Measurements from ENCODE around the gene JSRP1. TPM values are rescaled to one million over a fixed set of nuclear protein-coding genes. Genes with fewer than 3 reads are reported as not detected.

Gene JSRP1
- total RNA-seq: not detected in 2 replicates

GRCh38 chr19:2255982-2256685, at the start of gene JSRP1:
Gene JSRP1, minus strand, starts transcription at chr19:2256417. Its CDS starts 1,103 bp downstream, at chr19:2255314.

GRCh38 chr19:2282062-2282861, 26.0 kb upstream of the JSRP1 start, which contains the start of gene PEAK3:
Gene PEAK3, minus strand, starts transcription at chr19:2282175. Its CDS starts 1,244 bp downstream, at chr19:2280931.

GRCh38 chr19:2249010-2249866, 7.0 kb downstream of the JSRP1 start, which contains the start of gene AMH:
Gene AMH, plus strand, starts transcription at chr19:2249323. Its CDS starts 10 bp downstream, at chr19:2249333.

GRCh38 chr19:2236314-2237050, 19.7 kb downstream of the JSRP1 start, which contains the start of the genes PLEKHJ1 and SF3A2:
Gene PLEKHJ1, minus strand, starts transcription at chr19:2236329. Its CDS starts 81 bp downstream, at chr19:2236248.
Gene SF3A2, plus strand, starts transcription at chr19:2236824. Its CDS starts 6,595 bp downstream, at chr19:2243419.

Other genes starting within 250 kb of the JSRP1 start
- gene BTBD2, start 240.7 kb downstream of the JSRP1 start, total RNA-seq: 30.8 and 82.8 TPM in 2 replicates
- gene MKNK2, start 205.2 kb downstream of the JSRP1 start, total RNA-seq: 74.1 and 114 TPM in 2 replicates
- gene MOB3A, start 160.1 kb downstream of the JSRP1 start, total RNA-seq: 17.2 and 35.2 TPM in 2 replicates
- gene IZUMO4, start 159.5 kb downstream of the JSRP1 start, total RNA-seq: 0.76 and 0.81 TPM in 2 replicates
- 71.7 and 146 TPM in 2 replicates for gene AP3D1, start 104.9 kb downstream of the JSRP1 start, total RNA-seq
- 4.2 and 7.4 TPM in 2 replicates for gene DOT1L, start 92.5 kb downstream of the JSRP1 start, total RNA-seq
- 47.3 and 75.1 TPM in 2 replicates for gene PLEKHJ1, start 20.1 kb downstream of the JSRP1 start, total RNA-seq
- 37.7 and 92.1 TPM in 2 replicates for gene SF3A2, start 19.6 kb downstream of the JSRP1 start, total RNA-seq
- gene AMH, start 7.1 kb downstream of the JSRP1 start, total RNA-seq: 0.49 and 2.3 TPM in 2 replicates
- 0.25 TPM in 1 of 2 replicates, not detected in the other for gene PEAK3, start 25.8 kb upstream of the JSRP1 start, total RNA-seq
- not detected in 2 replicates for gene LINGO3, start 51.7 kb upstream of the JSRP1 start, total RNA-seq
- 82.6 and 95.7 TPM in 2 replicates for gene LSM7, start 72.2 kb upstream of the JSRP1 start, total RNA-seq
- gene SPPL2B, start 72.3 kb upstream of the JSRP1 start, total RNA-seq: 12.0 and 50.8 TPM in 2 replicates
- gene TMPRSS9, start 103.8 kb upstream of the JSRP1 start, total RNA-seq: 0.06 TPM in 1 of 2 replicates, not detected in the other
- 40.0 and 40.2 TPM in 2 replicates for gene TIMM13, start 171.2 kb upstream of the JSRP1 start, total RNA-seq
- gene LMNB2, start 200.5 kb upstream of the JSRP1 start, total RNA-seq: 102 and 109 TPM in 2 replicates
- 32.2 and 192 TPM in 2 replicates for gene GADD45B, start 219.7 kb upstream of the JSRP1 start, total RNA-seq